Esophagus muscularis mucosa (tissue), 4 donors: ENCODE measurements around the gene SPOCK3.

Experiments used
- CTCF ChIP-seq, 3 experiments: fragments of 200-600 bp in 2 of 3; fragments of 450-650 bp in 1 of 3; sonication (generic) in 2 of 3; IDR thresholded peaks; one replicate each; pipeline ENCODE4 v1.5.1; 2017 to 2019; ENCODE audit warnings: antibody characterized with exemption in 3 of 3, mild to moderate bottlenecking in 2 of 3, moderate library complexity in 1 of 3
- EP300 ChIP-seq: sonication (generic); formaldehyde crosslinking; IDR thresholded peaks from one replicate; pipeline ENCODE4 v1.6.1; 2017; ENCODE audit warnings: antibody characterized with exemption
- POLR2A ChIP-seq: fragments of 450-650 bp; IDR thresholded peaks from one replicate; pipeline ENCODE4 v1.6.1; 2017; ENCODE audit warnings: antibody characterized with exemption, moderate library complexity, mild to moderate bottlenecking, low read depth
- POLR2AphosphoS5 ChIP-seq, 2 donors: sonication (generic); formaldehyde crosslinking; IDR thresholded peaks; one replicate each; pipeline ENCODE4 v1.6.1; 2017; ENCODE audit warnings: antibody characterized with exemption in 2 of 2

- TF ChIP-seq EP300 (no peak), POLR2AphosphoS5 (IDR thresholded peaks at IDR 0.05) (no peak), CTCF (IDR thresholded peaks at IDR 0.05) (no peak), POLR2A (no peak)
Observed at GRCh38 chr4:166972071-166972470, 262.2 kb downstream of the SPOCK3 start.
